Liver (tissue), 3 donors: ENCODE results near the gene CDH4.

ENCODE experiments used
- FOXA2 ChIP-seq: IDR thresholded peaks from 2 replicates; pipeline ENCODE4 v1.6.1; 2016; ENCODE audit warnings: antibody characterized with exemption
- GABPA ChIP-seq, 2 donors: IDR thresholded peaks in 1 of 2; conservative IDR thresholded peaks in 1 of 2; 2 replicates each; pipeline ENCODE4 v1.6.1; 2016; ENCODE audit warnings: antibody characterized with exemption in 2 of 2, mild to moderate bottlenecking in 1 of 2, moderate library complexity in 1 of 2
- HNF4G ChIP-seq: IDR thresholded peaks from 2 replicates; pipeline ENCODE4 v1.6.1; 2016; ENCODE audit warnings: antibody characterized with exemption
- JUND ChIP-seq, 2 donors: IDR thresholded peaks; 2 replicates each; pipeline ENCODE4 v1.6.1; 2016; ENCODE audit warnings: antibody characterized with exemption in 2 of 2
- NR2F2 ChIP-seq: IDR thresholded peaks from 2 replicates; pipeline ENCODE4 v1.6.1; 2016; ENCODE audit warnings: antibody characterized with exemption
- RAD21 ChIP-seq, 2 donors: IDR thresholded peaks; 2 replicates each; pipeline ENCODE4 v1.6.1; 2016; ENCODE audit warnings: antibody characterized with exemption in 2 of 2, mild to moderate bottlenecking in 2 of 2
- TAF1 ChIP-seq: conservative IDR thresholded peaks from 2 replicates; pipeline ENCODE4 v1.6.1; 2016; ENCODE audit warnings: antibody characterized with exemption, mild to moderate bottlenecking
- YY1 ChIP-seq: IDR thresholded peaks from 2 replicates; pipeline ENCODE4 v1.6.1; 2016; ENCODE audit warnings: antibody characterized with exemption, mild to moderate bottlenecking
- TF ChIP-seq, protein P1 (sequence below): fragments of 150-350 bp; IDR thresholded peaks from 2 replicates; pipeline ENCODE4 v1.5.1; 2017; ENCODE audit warnings: improper control_type of control experiment, low read depth, low read length; ENCODE audit not compliant: missing input control
- TF ChIP-seq, protein P2 (sequence below): IDR thresholded peaks from 2 replicates; pipeline ENCODE4 v1.6.1; 2016; ENCODE audit warnings: antibody characterized with exemption
- TF ChIP-seq, protein P3 (sequence below): IDR thresholded peaks from 2 replicates; pipeline ENCODE4 v1.6.1; 2016; ENCODE audit warnings: antibody characterized with exemption, mild to moderate bottlenecking
- donor health status: healthy.
- donor health status: healthy.

DNA sequence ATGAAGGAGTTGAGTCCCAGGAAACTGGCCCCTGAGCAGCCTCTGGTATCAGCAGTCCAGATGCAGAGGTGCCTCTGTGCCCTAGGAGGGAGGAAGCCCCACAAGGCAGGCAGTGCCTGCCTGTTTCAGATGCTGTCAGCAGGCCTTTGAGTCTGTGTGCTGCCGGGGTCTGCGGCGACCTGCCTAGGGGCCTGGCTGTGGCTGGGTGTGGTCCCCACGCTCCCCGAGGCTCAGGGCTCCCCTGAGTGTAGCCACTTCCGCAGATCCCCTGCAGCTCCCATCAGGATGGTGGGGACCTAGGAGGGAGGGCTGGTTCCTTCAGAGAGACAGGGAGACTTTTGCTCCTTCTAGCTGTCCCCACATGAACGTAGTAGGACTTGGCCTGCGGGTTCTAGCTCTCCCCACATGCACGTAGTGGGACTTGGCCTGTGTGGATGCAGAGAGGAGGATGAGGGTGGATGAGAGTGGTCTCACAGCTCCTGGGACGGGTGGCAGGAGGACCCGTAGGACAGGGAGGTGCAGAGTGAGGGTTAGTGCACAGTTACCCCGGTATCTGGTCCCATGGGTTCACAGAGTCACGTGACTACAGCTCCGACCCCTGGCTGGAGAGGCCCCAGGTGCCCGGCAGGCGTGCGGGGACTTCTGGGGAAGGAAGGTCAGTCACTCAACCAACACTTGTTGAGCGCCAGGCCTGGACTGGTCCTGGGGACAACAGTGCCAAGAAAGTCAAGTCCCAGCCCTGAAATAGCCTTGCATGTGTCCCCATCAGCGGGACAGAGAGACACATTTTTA is 41.0 kb downstream of the CDH4 start:
- TF ChIP-seq JUND (IDR thresholded peaks at IDR 0.05) (no peak), RAD21 (IDR thresholded peaks at IDR 0.05) (no peak), TAF1 (no peak), NR2F2 (no peak), GABPA (IDR thresholded peaks at IDR 0.05 in 1 of 2, conservative IDR thresholded peaks at IDR 0.05 in 1 of 2) (no peak), YY1 (no peak), HNF4G (no peak), FOXA2 (no peak)
- TF ChIP-seq, protein P1, sequence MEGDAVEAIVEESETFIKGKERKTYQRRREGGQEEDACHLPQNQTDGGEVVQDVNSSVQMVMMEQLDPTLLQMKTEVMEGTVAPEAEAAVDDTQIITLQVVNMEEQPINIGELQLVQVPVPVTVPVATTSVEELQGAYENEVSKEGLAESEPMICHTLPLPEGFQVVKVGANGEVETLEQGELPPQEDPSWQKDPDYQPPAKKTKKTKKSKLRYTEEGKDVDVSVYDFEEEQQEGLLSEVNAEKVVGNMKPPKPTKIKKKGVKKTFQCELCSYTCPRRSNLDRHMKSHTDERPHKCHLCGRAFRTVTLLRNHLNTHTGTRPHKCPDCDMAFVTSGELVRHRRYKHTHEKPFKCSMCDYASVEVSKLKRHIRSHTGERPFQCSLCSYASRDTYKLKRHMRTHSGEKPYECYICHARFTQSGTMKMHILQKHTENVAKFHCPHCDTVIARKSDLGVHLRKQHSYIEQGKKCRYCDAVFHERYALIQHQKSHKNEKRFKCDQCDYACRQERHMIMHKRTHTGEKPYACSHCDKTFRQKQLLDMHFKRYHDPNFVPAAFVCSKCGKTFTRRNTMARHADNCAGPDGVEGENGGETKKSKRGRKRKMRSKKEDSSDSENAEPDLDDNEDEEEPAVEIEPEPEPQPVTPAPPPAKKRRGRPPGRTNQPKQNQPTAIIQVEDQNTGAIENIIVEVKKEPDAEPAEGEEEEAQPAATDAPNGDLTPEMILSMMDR: no peak
- TF ChIP-seq, protein P2, sequence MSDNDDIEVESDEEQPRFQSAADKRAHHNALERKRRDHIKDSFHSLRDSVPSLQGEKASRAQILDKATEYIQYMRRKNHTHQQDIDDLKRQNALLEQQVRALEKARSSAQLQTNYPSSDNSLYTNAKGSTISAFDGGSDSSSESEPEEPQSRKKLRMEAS: no peak
- TF ChIP-seq, protein P3, sequence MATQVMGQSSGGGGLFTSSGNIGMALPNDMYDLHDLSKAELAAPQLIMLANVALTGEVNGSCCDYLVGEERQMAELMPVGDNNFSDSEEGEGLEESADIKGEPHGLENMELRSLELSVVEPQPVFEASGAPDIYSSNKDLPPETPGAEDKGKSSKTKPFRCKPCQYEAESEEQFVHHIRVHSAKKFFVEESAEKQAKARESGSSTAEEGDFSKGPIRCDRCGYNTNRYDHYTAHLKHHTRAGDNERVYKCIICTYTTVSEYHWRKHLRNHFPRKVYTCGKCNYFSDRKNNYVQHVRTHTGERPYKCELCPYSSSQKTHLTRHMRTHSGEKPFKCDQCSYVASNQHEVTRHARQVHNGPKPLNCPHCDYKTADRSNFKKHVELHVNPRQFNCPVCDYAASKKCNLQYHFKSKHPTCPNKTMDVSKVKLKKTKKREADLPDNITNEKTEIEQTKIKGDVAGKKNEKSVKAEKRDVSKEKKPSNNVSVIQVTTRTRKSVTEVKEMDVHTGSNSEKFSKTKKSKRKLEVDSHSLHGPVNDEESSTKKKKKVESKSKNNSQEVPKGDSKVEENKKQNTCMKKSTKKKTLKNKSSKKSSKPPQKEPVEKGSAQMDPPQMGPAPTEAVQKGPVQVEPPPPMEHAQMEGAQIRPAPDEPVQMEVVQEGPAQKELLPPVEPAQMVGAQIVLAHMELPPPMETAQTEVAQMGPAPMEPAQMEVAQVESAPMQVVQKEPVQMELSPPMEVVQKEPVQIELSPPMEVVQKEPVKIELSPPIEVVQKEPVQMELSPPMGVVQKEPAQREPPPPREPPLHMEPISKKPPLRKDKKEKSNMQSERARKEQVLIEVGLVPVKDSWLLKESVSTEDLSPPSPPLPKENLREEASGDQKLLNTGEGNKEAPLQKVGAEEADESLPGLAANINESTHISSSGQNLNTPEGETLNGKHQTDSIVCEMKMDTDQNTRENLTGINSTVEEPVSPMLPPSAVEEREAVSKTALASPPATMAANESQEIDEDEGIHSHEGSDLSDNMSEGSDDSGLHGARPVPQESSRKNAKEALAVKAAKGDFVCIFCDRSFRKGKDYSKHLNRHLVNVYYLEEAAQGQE: no peak
